HCT116 (cell line): Measurements from ENCODE around the gene MAP3K4. TPM values are rescaled to one million over a fixed set of nuclear protein-coding genes. Genes with fewer than 3 reads are reported as not detected.

ENCODE experiments used
- ATAC-seq: fragments of 200-7000 bp; cut with Tn5 transposase; 2 replicates; pipeline ENCODE4 v1.9.1; 2020; ENCODE audit warnings: mild to moderate bottlenecking, moderate library complexity
- BruUV-seq: library from RNA; stranded (reverse); fragments of 400-500 nt; replicated peaks from 2 replicates; lab custom pipeline; 2021; lab: Mats Ljungman, UMichigan
- CTCF ChIA-PET: fragments of 300-600 bp; sonication (Branson Sonifier 250); formaldehyde crosslinking; loops from one replicate; lab custom pipeline; 2021; ENCODE audit warnings: antibody characterized with exemption; lab: Charles Lee
- POLR2A ChIA-PET: fragments of 300-600, 350-600 bp; sonication (Branson Sonifier 250); formaldehyde crosslinking; loops from one replicate; lab custom pipeline; 2021; ENCODE audit warnings: antibody characterized with exemption; lab: Charles Lee
- RAD21 ChIA-PET, 2 experiments: fragments of 300-600 bp; sonication (Branson Sonifier 250); formaldehyde crosslinking; loops; one replicate each; lab custom pipeline; 2023; ENCODE audit warnings: low total read pairs in 2 of 2; ENCODE audit not compliant: uncharacterized antibody in 2 of 2, unreplicated experiment in 2 of 2, low non-redundant PET in 1 of 2; lab: Charles Lee
- DNase-seq: peaks from one replicate; pipeline ENCODE4 v3.0.0-alpha.2; 2010; ENCODE audit warnings: low read depth, low spot score
- H2AFZ ChIP-seq: fragments of 200-600 bp; shearing (Covaris generic), sonication (generic); 2 replicates; pipeline ENCODE4 v1.6.1; 2017; ENCODE audit warnings: low read depth, mixed run types, mixed read lengths, antibody characterized with exemption, low read length; ENCODE audit not compliant: poor library complexity, severe bottlenecking
- H3K27ac ChIP-seq: 2 replicates; pipeline ENCODE4 v1.5.1; 2012; ENCODE audit warnings: low read depth, low read length
- H3K27me3 ChIP-seq: fragments of 200-600 bp; sonication (generic); 2 replicates; pipeline ENCODE4 v1.6.1; 2016; ENCODE audit warnings: mixed run types, low read length, mixed read lengths; ENCODE audit not compliant: insufficient read depth
- H3K36me3 ChIP-seq, 2 experiments: fragments of 200-500 bp in 1 of 2; fragments of 200-600 bp in 1 of 2; sonication (Bioruptor generic) in 1 of 2; sonication (generic) in 1 of 2; 2 replicates each; pipeline versions ENCODE4 v1.5.1 to v1.6.1; 2014 to 2016; ENCODE audit warnings: low read length in 2 of 2, inconsistent platforms in 1 of 2, mixed read lengths in 1 of 2, mixed run types in 1 of 2; ENCODE audit not compliant: insufficient read depth in 2 of 2, control insufficient read depth in 1 of 2
- H3K4me1 ChIP-seq, 2 experiments: fragments of 200-600 bp in 1 of 2; sonication (generic) in 1 of 2; 2 replicates each; pipeline versions ENCODE4 v1.5.1 to v1.6.1; 2012 to 2017; ENCODE audit warnings: low read length in 2 of 2, inconsistent platforms in 1 of 2, mild to moderate bottlenecking in 1 of 2, mixed read lengths in 1 of 2, mixed run types in 1 of 2, moderate library complexity in 1 of 2; ENCODE audit not compliant: insufficient read depth in 2 of 2, control insufficient read depth in 1 of 2
- H3K4me2 ChIP-seq: fragments of 200-600 bp; sonication (generic); 2 replicates; pipeline ENCODE4 v1.6.1; 2017; ENCODE audit warnings: mixed run types, low read length, mixed read lengths
- H3K4me3 ChIP-seq, 2 experiments: fragments of 200-600 bp in 1 of 2; sonication (generic) in 1 of 2; replicated peaks in 1 of 2; 2 replicates each; pipeline ENCODE4 v1.5.1; 2011 to 2016; ENCODE audit warnings: low read length in 2 of 2, control low read depth in 1 of 2, low read depth in 1 of 2, mild to moderate bottlenecking in 1 of 2, mixed read lengths in 1 of 2, mixed run types in 1 of 2
- H3K79me2 ChIP-seq: fragments of 200-600 bp; sonication (generic); 2 replicates; pipeline ENCODE4 v1.6.1; 2017; ENCODE audit warnings: mild to moderate bottlenecking, mixed run types, low read length, moderate library complexity, mixed read lengths; ENCODE audit not compliant: insufficient read depth
- H3K9ac ChIP-seq: fragments of 200-600 bp; sonication (generic); 2 replicates; pipeline ENCODE4 v1.6.1; 2016; ENCODE audit warnings: low read length, mixed read lengths
- H3K9me2 ChIP-seq: fragments of 200-600 bp; sonication (generic), shearing (Covaris generic); 2 replicates; pipeline ENCODE4 v1.6.1; 2017; ENCODE audit warnings: mixed run types, mild to moderate bottlenecking, moderate library complexity; ENCODE audit not compliant: insufficient read depth
- H3K9me3 ChIP-seq, 2 experiments: fragments of 200-500 bp in 1 of 2; fragments of 200-600 bp in 1 of 2; sonication (Bioruptor generic) in 1 of 2; sonication (generic) in 1 of 2; 2 replicates each; pipeline ENCODE4 v1.6.1; 2014 to 2017; ENCODE audit warnings: low read length in 2 of 2, mixed read lengths in 2 of 2, inconsistent platforms in 1 of 2, low read depth in 1 of 2, mild to moderate bottlenecking in 1 of 2, mixed run types in 1 of 2, moderate library complexity in 1 of 2; ENCODE audit not compliant: control insufficient read depth in 1 of 2, insufficient read depth in 1 of 2
- H4K20me1 ChIP-seq: fragments of 200-600 bp; sonication (generic), shearing (Covaris generic); 2 replicates; pipeline ENCODE4 v1.6.1; 2017; ENCODE audit warnings: mixed run types, mild to moderate bottlenecking, moderate library complexity; ENCODE audit not compliant: insufficient read depth
- ATF3 ChIP-seq: IDR thresholded peaks from 2 replicates; pipeline ENCODE4 v1.6.1; 2012
- CBX3 ChIP-seq: IDR thresholded peaks from 2 replicates; pipeline ENCODE4 v1.6.1; 2012; ENCODE audit warnings: low read depth
- CEBPB ChIP-seq: IDR thresholded peaks from 2 replicates; pipeline ENCODE4 v1.6.1; 2012; ENCODE audit warnings: low read depth
- EGR1 ChIP-seq: IDR thresholded peaks from 2 replicates; pipeline ENCODE4 v1.6.1; 2012; ENCODE audit warnings: low read depth
- EZH2 ChIP-seq: fragments of 200-600 bp; sonication (generic); IDR thresholded peaks from 2 replicates; pipeline ENCODE4 v1.6.1; 2017; ENCODE audit warnings: antibody characterized with exemption, mixed run types
- EZH2phosphoT487 ChIP-seq: fragments of 200-600 bp; IDR thresholded peaks from 2 replicates; pipeline ENCODE4 v1.6.1; 2018; ENCODE audit warnings: antibody characterized with exemption, borderline replicate concordance
- FOSL1 ChIP-seq: IDR thresholded peaks from 2 replicates; pipeline ENCODE4 v1.6.1; 2012; ENCODE audit warnings: low read depth
- MAX ChIP-seq: IDR thresholded peaks from 2 replicates; pipeline ENCODE4 v1.6.1; 2012
- POLR2A ChIP-seq: IDR thresholded peaks from 2 replicates; pipeline ENCODE4 v1.7.0; 2011; ENCODE audit warnings: borderline replicate concordance; ENCODE audit not compliant: insufficient read depth, insufficient read length; ENCODE audit errors: extremely low read depth
- POLR2AphosphoS5 ChIP-seq: IDR thresholded peaks from 2 replicates; pipeline ENCODE4 v1.6.1; 2011; ENCODE audit warnings: mild to moderate bottlenecking, low read depth, low read length, moderate library complexity
- RAD21 ChIP-seq: IDR thresholded peaks from 2 replicates; pipeline ENCODE4 v1.6.1; 2012; ENCODE audit warnings: low read depth, mild to moderate bottlenecking
- REST ChIP-seq: IDR thresholded peaks from 2 replicates; pipeline ENCODE4 v1.6.1; 2012; ENCODE audit warnings: low read depth
- SIN3A ChIP-seq: IDR thresholded peaks from 2 replicates; pipeline ENCODE4 v1.6.1; 2012; ENCODE audit warnings: low read depth
- YY1 ChIP-seq: IDR thresholded peaks from 2 replicates; pipeline ENCODE4 v1.6.1; 2011; ENCODE audit warnings: low read length, low read depth, moderate library complexity, mild to moderate bottlenecking; ENCODE audit not compliant: insufficient replicate concordance; ENCODE audit errors: extremely low read depth
- ZFX ChIP-seq: fragments of 450-650 bp; IDR thresholded peaks from 2 replicates; pipeline ENCODE4 v1.6.1; 2017
- ZNF274 ChIP-seq: fragments of 200-500 bp; sonication (Bioruptor generic); IDR thresholded peaks from 2 replicates; pipeline ENCODE4 v1.6.1; 2014; ENCODE audit warnings: mild to moderate bottlenecking, low read depth, low read length, inconsistent platforms
- intact Hi-C: fragments of 100-400 bp; cut with micrococcal nuclease; formaldehyde crosslinking; loops from 2 replicates; pipeline ENCODE4 v1.10.0; 2022
- total RNA-seq: library from RNA; stranded (reverse); gene quantifications from one replicate; pipeline ENCODE4 v1.2.1, GENCODE V29; 2021; ENCODE audit not compliant: unreplicated experiment

The MAP3K4 gene
- total RNA-seq, 1 experiment from 2014 or later, result 46.5 TPM

GRCh38 chr6:161104966-161105365, 113.4 kb downstream of the MAP3K4 start:
- no peak overlapping the region for H3K9ac ChIP-seq
- H3K4me2 ChIP-seq, result no peak overlapping the region
- POLR2A ChIA-PET, result no interaction called here
- ATAC-seq, result no peak
- no peaks in the 10 kb centered on the region for H3K79me2 ChIP-seq
- no peaks in the 10 kb centered on the region for H3K9me3 ChIP-seq
- H3K27me3 ChIP-seq, result no peaks in the 10 kb centered on the region
- H2AFZ ChIP-seq, result no peak overlapping the region
- H3K4me1 ChIP-seq, result no peaks in the 10 kb centered on the region
- peaks cover 23 to 31% of the 10 kb centered on the region in 2 experiments for H3K36me3 ChIP-seq
- TF ChIP-seq EZH2 (no peak), POLR2A (no peak), RAD21 (no peak)
- H3K9me2 ChIP-seq, result no peaks in the 10 kb centered on the region
- H4K20me1 ChIP-seq, result no peaks in the 10 kb centered on the region
- H3K27ac ChIP-seq, result no peak overlapping the region
- H3K4me3 ChIP-seq, result no peak overlapping the region
- intact Hi-C loops, result loop anchor here (10.0 kb wide), 1 partner anchor 370 kb away; no protein-coding TSS in a partner anchor
- BruUV-seq, result no TSS peak
- RAD21 ChIA-PET, result no interaction called here
- no peak for DNase-seq
- CTCF ChIA-PET, result interaction anchor here (1.1 kb wide), 1 partner anchor 266 kb away, joined by 3 read pairs; no protein-coding TSS in a partner anchor

GRCh38 chr6:161105408-161105807, 113.8 kb downstream of the MAP3K4 start:
- no peaks in the 10 kb centered on the region for H4K20me1 ChIP-seq
- H3K79me2 ChIP-seq, result no peaks in the 10 kb centered on the region
- DNase-seq (no peak), ATAC-seq (no peak)
- ChIA-PET RAD21 (no interaction called here), POLR2A (no interaction called here), CTCF (interaction anchor here (1.1 kb wide), 1 partner anchor 265 kb away, joined by 3 read pairs; no protein-coding TSS in a partner anchor)
- no peaks in the 10 kb centered on the region for H3K4me1 ChIP-seq
- H3K9me2 ChIP-seq, result no peaks in the 10 kb centered on the region
- no peaks in the 10 kb centered on the region for H3K9me3 ChIP-seq
- BruUV-seq, result no TSS peak
- H3K27me3 ChIP-seq, result no peaks in the 10 kb centered on the region
- H3K36me3 ChIP-seq, result peaks cover 28 to 31% of the 10 kb centered on the region in 2 experiments
- H2AFZ ChIP-seq, result no peak overlapping the region
- intact Hi-C loops, result loop anchor here (10.0 kb wide), 1 partner anchor 371 kb away; no protein-coding TSS in a partner anchor
- H3K27ac ChIP-seq, result no peak overlapping the region
- no peak overlapping the region for H3K4me3 ChIP-seq
- H3K9ac ChIP-seq, result no peak overlapping the region
- H3K4me2 ChIP-seq, result no peak overlapping the region
- TF ChIP-seq CEBPB, result no peak
- TF ChIP-seq RAD21, result no peak
- TF ChIP-seq EGR1, result no peak
- no peak for TF ChIP-seq ZNF274
- TF ChIP-seq POLR2A, result no peak
- TF ChIP-seq CBX3, result no peak
- TF ChIP-seq ATF3, result no peak
- TF ChIP-seq FOSL1, result no peak
- no peak for TF ChIP-seq EZH2phosphoT487
- no peak for TF ChIP-seq EZH2
- no peak for TF ChIP-seq MAX
- TF ChIP-seq ZFX, result no peak
- no peak for TF ChIP-seq SIN3A
- TF ChIP-seq POLR2AphosphoS5, result no peak
- TF ChIP-seq REST, result no peak
- no peak for TF ChIP-seq YY1
